ENCODE measurements around the gene OR51D1. TPM values are rescaled to one million over a fixed set of nuclear protein-coding genes. Genes with fewer than 3 reads are reported as not detected.

The OR51D1 gene
- total RNA-seq, 1 experiment from 2014 or later: not detected

DNA sequence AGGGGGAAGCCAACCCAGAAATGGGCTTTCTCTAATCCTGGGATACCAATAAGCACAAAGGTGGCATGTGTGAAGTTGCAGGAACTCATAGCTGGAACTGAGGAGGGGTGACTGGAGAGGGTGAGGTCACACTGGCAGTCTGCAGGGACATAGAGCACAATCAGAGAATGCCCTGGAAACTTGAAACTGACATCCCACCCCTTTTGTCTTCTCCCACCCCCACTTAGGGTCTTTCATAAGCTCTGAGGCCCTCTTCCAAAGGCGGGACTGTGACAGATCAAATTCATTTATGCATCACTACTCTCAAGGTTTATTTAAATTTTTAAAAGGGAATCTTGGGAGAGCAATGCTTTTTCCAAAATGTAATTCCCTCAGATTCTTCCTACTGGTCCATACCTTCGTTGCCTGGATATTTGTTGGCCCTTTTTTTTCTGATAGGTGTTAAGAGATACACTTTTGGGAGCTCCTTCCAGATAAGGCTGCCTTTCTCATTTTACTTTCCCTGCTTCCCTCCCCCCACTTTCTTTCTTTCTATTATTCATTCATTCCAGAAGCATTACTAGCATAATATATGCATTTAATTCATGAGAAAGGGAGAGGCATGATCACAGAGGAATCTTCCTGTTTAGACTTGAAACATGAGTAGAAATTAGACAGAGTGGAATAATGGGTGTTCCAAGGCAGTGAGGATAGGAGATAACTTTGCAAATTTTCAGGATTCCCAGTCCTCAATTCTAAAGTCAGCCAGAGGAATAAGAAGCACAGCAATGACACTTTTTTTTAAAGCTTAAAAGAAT, 45.5 kb downstream of the OR51D1 start:
- Histone ChIP-seq H4K5ac (ENCODE audit: insufficient read length, low read depth, low read length) (no peak overlapping the region), H3K9me3 (ENCODE audit: control insufficient read depth, low read depth, low read length) (no peaks in the 10 kb centered on the region), H3K4me1 (ENCODE audit: insufficient read depth, low read length) (no peaks in the 10 kb centered on the region), H2BK12ac (ENCODE audit: insufficient read length, low read depth, low read length) (no peak overlapping the region), H2BK20ac (ENCODE audit: low read depth, low read length, poor library complexity, severe bottlenecking) (no peak overlapping the region), H3T11ph (ENCODE audit: low read length) (no peak overlapping the region), H4K8ac (replicated peaks; ENCODE audit: insufficient read length, low read depth, low read length) (no peak overlapping the region), H2AK5ac (ENCODE audit: insufficient read length, low read length) (no peak overlapping the region), H3K27me3 (ENCODE audit: insufficient read depth, low read length) (no peaks in the 10 kb centered on the region), H2AFZ (ENCODE audit: low read length) (no peak overlapping the region), H3K4ac (ENCODE audit: low read depth, low read length) (no peak overlapping the region), H3K23ac (ENCODE audit: insufficient read length, low read depth, low read length) (no peak overlapping the region), H3K14ac (ENCODE audit: insufficient read depth, low read length) (no peak overlapping the region), H3K9ac (ENCODE audit: extremely low read depth, insufficient read length, low read length) (no peak overlapping the region), H3K18ac (ENCODE audit: insufficient read length, low read depth, low read length) (no peak overlapping the region), H3K56ac (ENCODE audit: insufficient read length, low read depth, low read length) (no peak overlapping the region), H3K4me2 (ENCODE audit: insufficient read depth, insufficient read length, low read length) (no peak overlapping the region), H4K20me1 (ENCODE audit: control insufficient read depth, insufficient read depth, insufficient read length) (no peaks in the 10 kb centered on the region), H3K27ac (ENCODE audit: insufficient read length, low read depth, low read length) (no peak overlapping the region), H4K91ac (ENCODE audit: insufficient read length, low read depth, low read length) (no peak overlapping the region), H2BK15ac (ENCODE audit: low read depth, low read length) (no peak overlapping the region), H3K79me1 (ENCODE audit: insufficient read depth, low read depth, low read length, poor library complexity, severe bottlenecking) (no peaks in the 10 kb centered on the region), H3K23me2 (ENCODE audit: insufficient read length, low read depth, low read length, poor library complexity, severe bottlenecking) (no peaks in the 10 kb centered on the region), H2BK5ac (ENCODE audit: insufficient read length, low read length) (no peak overlapping the region), H3K79me2 (ENCODE audit: insufficient read depth, low read length) (no peaks in the 10 kb centered on the region), H2BK120ac (ENCODE audit: low read depth, low read length, poor library complexity, severe bottlenecking) (no peak overlapping the region)
- Mint-ChIP-seq H3K4me1 (no peaks in the 10 kb centered on the region), H3K4me3 (no peak overlapping the region), H3K36me3 (ENCODE audit: insufficient read depth in 1 of 3, low read depth in 3 of 3) (no peaks in the 10 kb centered on the region), H3K27me3 (ENCODE audit: low read depth) (no peaks in the 10 kb centered on the region), H3K9me3 (no peaks in the 10 kb centered on the region; a peak in 1 of 5 replicates), H3K27ac (no peak overlapping the region)
- no peak for DNase-seq
- TF ChIP-seq, protein P1, sequence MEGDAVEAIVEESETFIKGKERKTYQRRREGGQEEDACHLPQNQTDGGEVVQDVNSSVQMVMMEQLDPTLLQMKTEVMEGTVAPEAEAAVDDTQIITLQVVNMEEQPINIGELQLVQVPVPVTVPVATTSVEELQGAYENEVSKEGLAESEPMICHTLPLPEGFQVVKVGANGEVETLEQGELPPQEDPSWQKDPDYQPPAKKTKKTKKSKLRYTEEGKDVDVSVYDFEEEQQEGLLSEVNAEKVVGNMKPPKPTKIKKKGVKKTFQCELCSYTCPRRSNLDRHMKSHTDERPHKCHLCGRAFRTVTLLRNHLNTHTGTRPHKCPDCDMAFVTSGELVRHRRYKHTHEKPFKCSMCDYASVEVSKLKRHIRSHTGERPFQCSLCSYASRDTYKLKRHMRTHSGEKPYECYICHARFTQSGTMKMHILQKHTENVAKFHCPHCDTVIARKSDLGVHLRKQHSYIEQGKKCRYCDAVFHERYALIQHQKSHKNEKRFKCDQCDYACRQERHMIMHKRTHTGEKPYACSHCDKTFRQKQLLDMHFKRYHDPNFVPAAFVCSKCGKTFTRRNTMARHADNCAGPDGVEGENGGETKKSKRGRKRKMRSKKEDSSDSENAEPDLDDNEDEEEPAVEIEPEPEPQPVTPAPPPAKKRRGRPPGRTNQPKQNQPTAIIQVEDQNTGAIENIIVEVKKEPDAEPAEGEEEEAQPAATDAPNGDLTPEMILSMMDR (conservative IDR thresholded peaks at IDR 0.05): no peak
- no CpG with 5 or more reads among the region's 2 CpGs for WGBS (ENCODE audit: extremely low coverage, insufficient read length, low lambda C conversion rate)
